Measurements from ENCODE around the gene IPO4. TPM values are rescaled to one million over a fixed set of nuclear protein-coding genes. Genes with fewer than 3 reads are reported as not detected.

Gene IPO4
- total and polyA plus RNA-seq, 2 of the 8 experiments (the other 6 are each of a cell fraction or from before 2014, with no cell fraction given), result 55.5 to 108 TPM

DNA sequence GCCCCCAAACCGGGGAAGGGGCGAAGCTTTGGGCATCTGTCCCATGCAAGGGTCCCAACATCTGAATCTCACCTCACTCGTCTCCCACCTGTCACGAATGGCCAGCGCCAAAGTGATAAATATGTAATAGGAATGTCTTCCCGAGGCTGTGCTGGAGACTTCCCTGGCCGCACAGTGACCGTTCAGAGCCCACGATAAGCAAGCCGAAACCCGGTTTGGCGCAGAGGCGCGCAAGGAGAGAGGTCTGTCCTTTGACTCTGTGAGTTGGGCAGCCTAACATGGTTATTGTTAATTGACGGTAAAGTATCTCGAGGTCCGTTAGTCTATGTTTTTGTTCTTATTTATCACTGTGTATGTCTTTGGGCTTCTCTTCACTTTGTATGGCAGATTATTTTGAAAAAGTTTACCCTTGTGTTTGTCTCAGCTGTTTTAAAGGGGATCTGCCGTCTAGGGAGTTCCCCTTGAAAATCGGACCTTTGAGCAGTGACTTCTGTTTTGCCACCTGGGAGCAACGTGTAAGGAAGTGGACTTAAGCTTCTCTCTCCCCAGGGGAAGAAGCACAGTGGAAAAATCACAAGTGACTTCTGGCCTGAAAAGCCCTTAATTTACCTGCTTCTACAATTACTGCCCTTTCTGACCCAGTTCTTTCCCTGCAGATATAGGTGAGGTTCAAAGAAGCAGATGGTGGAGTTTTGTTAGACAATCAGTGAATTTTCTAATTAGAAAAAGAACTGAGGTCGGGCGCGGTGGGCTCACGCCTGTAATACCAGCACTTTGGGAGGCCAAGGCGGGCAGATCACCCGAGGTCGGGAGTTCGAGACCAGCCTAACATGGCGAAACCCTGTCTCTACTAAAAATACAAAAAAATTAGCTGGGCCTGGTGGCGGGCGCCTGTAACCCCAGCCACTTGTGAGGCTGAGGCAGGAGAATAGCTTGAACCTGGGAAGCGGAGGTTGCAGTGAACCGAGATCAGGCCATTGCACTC lies 7.7 kb upstream of the IPO4 start:
- Histone ChIP-seq H2BK15ac (ENCODE audit: low read length) (no peak overlapping the region), H3K9me3 (ENCODE audit: insufficient read depth in 2 of 2, low read depth in 1 of 2, low read length in 1 of 2) (peaks cover 2% of the 10 kb centered on the region in 2 experiments; a peak in 2 of 4 replicates), H3K9ac (replicated peaks in 1 of 4; ENCODE audit: extremely low read depth in 1 of 4, low read depth in 3 of 4, low read length in 3 of 4) (peak overlapping the region in 3 of 4 experiments; percentile 78 to 97 (median 96); a peak in 6 of 7 replicates), H4K20me1 (replicated peaks in 1 of 2; ENCODE audit: control insufficient read depth in 1 of 2, insufficient read depth in 2 of 2, low read length in 2 of 2) (no peaks in the 10 kb centered on the region), H3K4me1 (replicated peaks in 1 of 4; ENCODE audit: control insufficient read depth in 3 of 4, insufficient read depth in 4 of 4, low read length in 3 of 4) (peaks cover 0 to 9% (median 3%) of the 10 kb centered on the region in 4 experiments; a peak in 3 of 7 replicates), H3K27me3 (replicated peaks in 1 of 4; ENCODE audit: control insufficient read depth in 3 of 4, extremely low read depth in 1 of 4, insufficient read depth in 3 of 4, low read length in 3 of 4) (no peaks in the 10 kb centered on the region), H3K4me2 (ENCODE audit: insufficient read depth in 1 of 2, low read depth in 2 of 2, low read length in 2 of 2) (peak overlapping the region; percentile 79 to 94), H3K79me2 (ENCODE audit: control insufficient read depth in 1 of 2, insufficient read depth in 2 of 2, low read length in 2 of 2) (peaks cover 0 to 3% of the 10 kb centered on the region in 2 experiments; a peak in 2 of 4 replicates), H3K4ac (replicated peaks; ENCODE audit: insufficient read length, low read depth, low read length) (no peak overlapping the region), H2BK20ac (ENCODE audit: low read length) (no peak overlapping the region), H2BK5ac (ENCODE audit: low read depth, low read length) (peak overlapping the region; percentile 91; the same call in 1 of the 2 replicates), H2BK120ac (replicated peaks; ENCODE audit: low read depth, low read length) (no peak overlapping the region), H3K27ac (ENCODE audit: low read depth, low read length) (peak overlapping the region; percentile 95), H3K14ac (ENCODE audit: insufficient read length) (no peak overlapping the region), H3K36me3 (ENCODE audit: control insufficient read depth in 2 of 4, insufficient read depth in 4 of 4, low read length in 3 of 4) (peaks cover 4 to 10% (median 7%) of the 10 kb centered on the region in 4 experiments; a peak in 5 of 8 replicates), H3K18ac (ENCODE audit: extremely low read depth, low read length) (no peak overlapping the region), H3K79me1 (ENCODE audit: low read depth, low read length) (peaks cover 3% of the 10 kb centered on the region; the same call in 1 of the 2 replicates), H2AFZ (ENCODE audit: low read length) (no peak overlapping the region), H3K23ac (ENCODE audit: insufficient read length) (no peak overlapping the region), H2AK5ac (ENCODE audit: low read depth, low read length) (no peak overlapping the region), H4K91ac (replicated peaks; ENCODE audit: insufficient read length, low read length) (peak overlapping the region; percentile 49), H3K23me2 (ENCODE audit: low read depth, low read length) (peaks cover 5% of the 10 kb centered on the region; the same call in 1 of the 2 replicates), H4K8ac (ENCODE audit: extremely low read depth, insufficient read depth, low read length) (no peak overlapping the region; the same call in 1 of the 2 replicates), H4K5ac (ENCODE audit: insufficient read length, low read depth, low read length) (peak overlapping the region; percentile 73), H2BK12ac (ENCODE audit: low read depth, low read length) (no peak overlapping the region), H3K56ac (replicated peaks; ENCODE audit: insufficient read length, low read depth, low read length) (peak overlapping the region; percentile 71), H3K4me3 (ENCODE audit: extremely low read depth in 1 of 4, insufficient read depth in 2 of 4, low read depth in 3 of 4, low read length in 4 of 4) (peak overlapping the region; percentile 65 to 88 (median 84))
- ChIA-PET CTCF (ENCODE audit: partially characterized antibody) (interaction anchor here (0.9 to 2.1 kb wide), 3 partner anchors 19 to 106 kb away, joined by 5 to 7 read pairs (median 7); partner anchors contain the start of genes MDP1 and TINF2), POLR2A (ENCODE audit: partially characterized antibody) (interaction anchor here (0.6 to 4.7 kb wide), 22 partner anchors 8 to 629 kb away, joined by 3 to 119 read pairs (median 4); partner anchors contain the start of genes AP1G2, CHMP4A, GMPR2 and IPO4)
- 42% methylated on average over 32 of the region's 33 CpGs; no CpG with 5 or more reads in 1 of the 2 experiments for WGBS, 2 experiments (ENCODE audit: extremely low coverage in 1 of 2, insufficient coverage in 1 of 2, insufficient read length in 1 of 2, insufficient replicate concordance in 2 of 2, low coverage in 1 of 2, low lambda C conversion rate in 2 of 2, missing lambda C conversion rate in 1 of 2)
- FAIRE-seq (no peak), DNase-seq (ENCODE audit: low read depth in 1 of 2, low spot score in 2 of 2) (no peak)
- TF ChIP-seq PHF8 (conservative IDR thresholded peaks at IDR 0.05; ENCODE audit: low read depth, low read length), result no peak
- TF ChIP-seq POLR2A (IDR thresholded peaks at IDR 0.05; ENCODE audit: control extremely low read depth in 1 of 2, low read depth in 2 of 2, low read length in 2 of 2), result peak in 1 of 2 experiments; percentile 53; a peak in 1 of 3 replicates

Data from H1 (cell line).